Esophagus muscularis mucosa (tissue), 3 donors: ENCODE measurements around the gene PPP6C.

Experiments
- CTCF ChIP-seq, 3 experiments: fragments of 200-600 bp in 2 of 3; fragments of 450-650 bp in 1 of 3; sonication (generic) in 2 of 3; IDR thresholded peaks; one replicate each; pipeline ENCODE4 v1.5.1; 2017 to 2019; ENCODE audit warnings: antibody characterized with exemption in 3 of 3, mild to moderate bottlenecking in 2 of 3, moderate library complexity in 1 of 3
- EP300 ChIP-seq: sonication (generic); formaldehyde crosslinking; IDR thresholded peaks from one replicate; pipeline ENCODE4 v1.6.1; 2017; ENCODE audit warnings: antibody characterized with exemption

- TF ChIP-seq CTCF (IDR thresholded peaks at IDR 0.05) (no peak), EP300 (no peak)
Measured at GRCh38 chr9:125141251-125141650, 48.4 kb downstream of the PPP6C start.
